OCI-M2 (cell line): Measurements from ENCODE around the gene ST7.

ENCODE experiments used
- DNase-seq: peaks from one replicate; lab custom pipeline; 2025; ENCODE audit not compliant: unreplicated experiment; lab: John Stamatoyannopoulos, UW

Gene ST7

GRCh38 chr7:117179701-117180100 is 226.4 kb downstream of the ST7 start:
- DNase-seq, result no peak

- DNase-seq, result no peak
Observed at GRCh38 chr7:117183729-117184128, 230.4 kb downstream of the ST7 start.

GRCh38 chr7:117184367-117184766 is 231.1 kb downstream of the ST7 start:
- peak; percentile 46 for DNase-seq

- DNase-seq, result peak; percentile 75
Observed at GRCh38 chr7:117185124-117185523, 231.8 kb downstream of the ST7 start.

GRCh38 chr7:117186218-117187010 is 233.1 kb downstream of the ST7 start:
- DNase-seq, result no peak

GRCh38 chr7:117188376-117188775 is 235.1 kb downstream of the ST7 start:
- no peak for DNase-seq

GRCh38 chr7:117188949-117189592 is 235.8 kb downstream of the ST7 start:
- DNase-seq, result no peak

GRCh38 chr7:117190104-117190503 is 236.8 kb downstream of the ST7 start:
- DNase-seq, result no peak

- DNase-seq, result no peak
Observed at GRCh38 chr7:117190746-117191435, 237.6 kb downstream of the ST7 start.

GRCh38 chr7:117192108-117192507 is 238.8 kb downstream of the ST7 start:
- DNase-seq, result no peak

GRCh38 chr7:117193564-117193963 is 240.3 kb downstream of the ST7 start:
- no peak for DNase-seq

GRCh38 chr7:117194445-117194844 is 241.1 kb downstream of the ST7 start:
- DNase-seq, result no peak

GRCh38 chr7:117195361-117196029 is 242.2 kb downstream of the ST7 start:
- no peak for DNase-seq

GRCh38 chr7:117200132-117200531 is 246.8 kb downstream of the ST7 start:
- DNase-seq, result no peak

GRCh38 chr7:117200786-117201458 is 247.6 kb downstream of the ST7 start:
- no peak for DNase-seq

- no peak for DNase-seq
Observed at GRCh38 chr7:117202511-117202910, 249.2 kb downstream of the ST7 start.

- no peak for DNase-seq
Observed at GRCh38 chr7:117203205-117203604, 249.9 kb downstream of the ST7 start.

GRCh38 chr7:117205873-117206272 is 252.6 kb downstream of the ST7 start:
- DNase-seq, result no peak

GRCh38 chr7:117208257-117208656 is 255.0 kb downstream of the ST7 start:
- peak; percentile 27 for DNase-seq

- DNase-seq, result no peak
Observed at GRCh38 chr7:117210397-117210796, 257.1 kb downstream of the ST7 start.

GRCh38 chr7:117210908-117211307 is 257.6 kb downstream of the ST7 start:
- no peak for DNase-seq
